GM21717 (cell line): ENCODE measurements around the gene CIAO2A.
"Not testable (repeated sequence)": the region's sequence is repeated elsewhere in the genome, so short reads cannot be mapped to it uniquely, and the experiment has no call there.

Source experiments
- ATAC-seq: cut with Tn5 transposase; IDR thresholded peaks from one replicate; pipeline ENCODE4 v1.9.1; 2021; ENCODE audit warnings: mild to moderate bottlenecking, moderate library complexity; ENCODE audit not compliant: unreplicated experiment

The CIAO2A gene

GRCh38 chr15:64093627-64094417, at the start of gene CIAO2A:
TSS of gene CIAO2A (minus strand) at chr15:64093838. CDS start at chr15:64093768, 70 bp downstream.
- peak; percentile 66 for ATAC-seq

- ATAC-seq = no peak
Measured at GRCh38 chr15:64143276-64143675, 49.6 kb upstream of the CIAO2A start.

- no peak for ATAC-seq
Measured at GRCh38 chr15:64141798-64142512, 48.3 kb upstream of the CIAO2A start.

- ATAC-seq = no peak
Measured at GRCh38 chr15:64138331-64138941, 44.8 kb upstream of the CIAO2A start.

- ATAC-seq = no peak
Measured at GRCh38 chr15:64137226-64137833, 43.7 kb upstream of the CIAO2A start.

GRCh38 chr15:64136347-64136746, 42.7 kb upstream of the CIAO2A start:
- ATAC-seq = no peak

- no peak for ATAC-seq
Measured at GRCh38 chr15:64134345-64134829, 40.7 kb upstream of the CIAO2A start.

GRCh38 chr15:64133623-64134344, 40.1 kb upstream of the CIAO2A start:
- ATAC-seq = no peak

GRCh38 chr15:64132217-64132616, 38.6 kb upstream of the CIAO2A start:
- ATAC-seq = no peak

- ATAC-seq = no peak
Measured at GRCh38 chr15:64131547-64131946, 37.9 kb upstream of the CIAO2A start.

GRCh38 chr15:64130159-64130558, 36.5 kb upstream of the CIAO2A start:
- no peak for ATAC-seq

- ATAC-seq = no peak
Measured at GRCh38 chr15:64127521-64128270, 34.1 kb upstream of the CIAO2A start.

- ATAC-seq = no peak
Measured at GRCh38 chr15:64125978-64126377, 32.3 kb upstream of the CIAO2A start.

- no peak for ATAC-seq
Measured at GRCh38 chr15:64122936-64123351, 29.3 kb upstream of the CIAO2A start.

- ATAC-seq = no peak
Measured at GRCh38 chr15:64122444-64122843, 28.8 kb upstream of the CIAO2A start.

GRCh38 chr15:64121614-64122013, 28.0 kb upstream of the CIAO2A start:
- no peak for ATAC-seq

- ATAC-seq = not testable (repeated sequence)
Measured at GRCh38 chr15:64120322-64120721, 26.7 kb upstream of the CIAO2A start.

- no peak for ATAC-seq
Measured at GRCh38 chr15:64117759-64118487, 24.3 kb upstream of the CIAO2A start.

- no peak for ATAC-seq
Measured at GRCh38 chr15:64112904-64113303, 19.3 kb upstream of the CIAO2A start.
